ENCODE measurements around the gene WFS1. TPM values are rescaled to one million over a fixed set of nuclear protein-coding genes. Genes with fewer than 3 reads are reported as not detected.

The WFS1 gene
- total RNA-seq, 1 experiment from 2014 or later: 21.5 TPM

GRCh38 chr4:6334203-6334887, 64.7 kb downstream of the WFS1 start:
- H3K27me3 ChIP-seq (ENCODE audit: insufficient read depth, low read length): 0 out of 2 replicates have a peak, but pooled peaks cover 3% of the 10 kb centered on the region
- intact Hi-C loops (cut with micrococcal nuclease): loop anchor here (10.0 kb wide), 1 partner anchor 350 kb away; no protein-coding TSS in a partner anchor
- no TSS peak for BruUV-seq (replicated peaks)
- H3K9me2 ChIP-seq (ENCODE audit: insufficient read depth): no peaks in the 10 kb centered on the region
- no peaks in the 10 kb centered on the region; the same call in 1 of the 2 replicates for H4K20me1 ChIP-seq (ENCODE audit: insufficient read depth)
- no peak for TF ChIP-seq POLR2AphosphoS5 (IDR thresholded peaks at IDR 0.05; ENCODE audit: low read depth, low read length)
- TF ChIP-seq EZH2 (IDR thresholded peaks at IDR 0.05): no peak
- TF ChIP-seq, protein P1, sequence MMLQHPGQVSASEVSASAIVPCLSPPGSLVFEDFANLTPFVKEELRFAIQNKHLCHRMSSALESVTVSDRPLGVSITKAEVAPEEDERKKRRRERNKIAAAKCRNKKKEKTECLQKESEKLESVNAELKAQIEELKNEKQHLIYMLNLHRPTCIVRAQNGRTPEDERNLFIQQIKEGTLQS (IDR thresholded peaks at IDR 0.05): no peak
- no peak for ATAC-seq
- no peak overlapping the region for H2AFZ ChIP-seq (ENCODE audit: low read depth, low read length, poor library complexity, severe bottlenecking)
- POLR2A ChIA-PET: no interaction called here
- H3K4me3 ChIP-seq (replicated peaks in 1 of 2; ENCODE audit: low read depth in 1 of 2, low read length in 2 of 2): no peak overlapping the region
- no peak overlapping the region for H3K9ac ChIP-seq (ENCODE audit: low read length)
- RAD21 ChIA-PET (ENCODE audit: low non-redundant PET in 1 of 2, low total read pairs in 2 of 2, uncharacterized antibody in 2 of 2, unreplicated experiment in 2 of 2): no interaction called here
- peaks cover 11 to 16% of the 10 kb centered on the region in 2 experiments for H3K4me1 ChIP-seq (ENCODE audit: control insufficient read depth in 1 of 2, insufficient read depth in 2 of 2, low read length in 2 of 2)
- no peaks in the 10 kb centered on the region for H3K79me2 ChIP-seq (ENCODE audit: insufficient read depth, low read length)
- CTCF ChIA-PET: interaction anchor here (1.0 to 12.2 kb wide), 7 partner anchors 9 to 323 kb away, joined by 3 to 201 read pairs (median 9); no protein-coding TSS in a partner anchor
- H3K9me3 ChIP-seq (ENCODE audit: control insufficient read depth in 1 of 2, insufficient read depth in 1 of 2, low read depth in 1 of 2, low read length in 2 of 2): no peaks in the 10 kb centered on the region
- H3K36me3 ChIP-seq (ENCODE audit: control insufficient read depth in 1 of 2, insufficient read depth in 2 of 2, low read length in 2 of 2): no peaks in the 10 kb centered on the region
- no peak for DNase-seq (ENCODE audit: low read depth, low spot score)
- H3K4me2 ChIP-seq (ENCODE audit: low read length): no peak overlapping the region
- no peak overlapping the region for H3K27ac ChIP-seq (ENCODE audit: low read depth, low read length)

GRCh38 chr4:6335040-6335590, 65.5 kb downstream of the WFS1 start:
- Histone ChIP-seq H3K4me2 (ENCODE audit: low read length) (no peak overlapping the region), H3K79me2 (ENCODE audit: insufficient read depth, low read length) (no peaks in the 10 kb centered on the region), H3K9ac (ENCODE audit: low read length) (no peak overlapping the region), H3K27me3 (ENCODE audit: insufficient read depth, low read length) (0 out of 2 replicates have a peak, but pooled peaks cover 3% of the 10 kb centered on the region), H4K20me1 (ENCODE audit: insufficient read depth) (no peaks in the 10 kb centered on the region; the same call in 1 of the 2 replicates), H3K4me3 (replicated peaks in 1 of 2; ENCODE audit: low read depth in 1 of 2, low read length in 2 of 2) (no peak overlapping the region), H2AFZ (ENCODE audit: low read depth, low read length, poor library complexity, severe bottlenecking) (no peak overlapping the region), H3K4me1 (ENCODE audit: control insufficient read depth in 1 of 2, insufficient read depth in 2 of 2, low read length in 2 of 2) (peaks cover 11 to 16% of the 10 kb centered on the region in 2 experiments), H3K9me2 (ENCODE audit: insufficient read depth) (no peaks in the 10 kb centered on the region), H3K9me3 (ENCODE audit: control insufficient read depth in 1 of 2, insufficient read depth in 1 of 2, low read depth in 1 of 2, low read length in 2 of 2) (no peaks in the 10 kb centered on the region), H3K27ac (ENCODE audit: low read depth, low read length) (no peak overlapping the region), H3K36me3 (ENCODE audit: control insufficient read depth in 1 of 2, insufficient read depth in 2 of 2, low read length in 2 of 2) (no peaks in the 10 kb centered on the region)
- ChIA-PET RAD21 (ENCODE audit: low non-redundant PET in 1 of 2, low total read pairs in 2 of 2, uncharacterized antibody in 2 of 2, unreplicated experiment in 2 of 2) (no interaction called here), CTCF (interaction anchor here (1.0 to 4.3 kb wide), 5 partner anchors 8 to 212 kb away, joined by 4 to 26 read pairs (median 9); no protein-coding TSS in a partner anchor), POLR2A (no interaction called here)
- no TSS peak for BruUV-seq (replicated peaks)
- DNase-seq (ENCODE audit: low read depth, low spot score) (no peak), ATAC-seq (no peak)
- intact Hi-C loops (cut with micrococcal nuclease): loop anchor here (10.0 kb wide), 1 partner anchor 350 kb away; no protein-coding TSS in a partner anchor
- TF ChIP-seq SIN3A (IDR thresholded peaks at IDR 0.05; ENCODE audit: low read depth): no peak
- TF ChIP-seq, protein P2, sequence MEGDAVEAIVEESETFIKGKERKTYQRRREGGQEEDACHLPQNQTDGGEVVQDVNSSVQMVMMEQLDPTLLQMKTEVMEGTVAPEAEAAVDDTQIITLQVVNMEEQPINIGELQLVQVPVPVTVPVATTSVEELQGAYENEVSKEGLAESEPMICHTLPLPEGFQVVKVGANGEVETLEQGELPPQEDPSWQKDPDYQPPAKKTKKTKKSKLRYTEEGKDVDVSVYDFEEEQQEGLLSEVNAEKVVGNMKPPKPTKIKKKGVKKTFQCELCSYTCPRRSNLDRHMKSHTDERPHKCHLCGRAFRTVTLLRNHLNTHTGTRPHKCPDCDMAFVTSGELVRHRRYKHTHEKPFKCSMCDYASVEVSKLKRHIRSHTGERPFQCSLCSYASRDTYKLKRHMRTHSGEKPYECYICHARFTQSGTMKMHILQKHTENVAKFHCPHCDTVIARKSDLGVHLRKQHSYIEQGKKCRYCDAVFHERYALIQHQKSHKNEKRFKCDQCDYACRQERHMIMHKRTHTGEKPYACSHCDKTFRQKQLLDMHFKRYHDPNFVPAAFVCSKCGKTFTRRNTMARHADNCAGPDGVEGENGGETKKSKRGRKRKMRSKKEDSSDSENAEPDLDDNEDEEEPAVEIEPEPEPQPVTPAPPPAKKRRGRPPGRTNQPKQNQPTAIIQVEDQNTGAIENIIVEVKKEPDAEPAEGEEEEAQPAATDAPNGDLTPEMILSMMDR (IDR thresholded peaks at IDR 0.05 in 2 of 3, conservative IDR thresholded peaks at IDR 0.05 in 1 of 3; ENCODE audit: borderline replicate concordance in 1 of 3, insufficient read depth in 1 of 3, low read depth in 2 of 3, low read length in 2 of 3): peak in 2 of 3 experiments; percentile 6 to 21; a peak in 1 of 6 replicates

Measured in HCT116 (cell line).